ENCODE data around the gene ATAT1. TPM values are rescaled to one million over a fixed set of nuclear protein-coding genes. Genes with fewer than 3 reads are reported as not detected.
A peak's percentile ranks its signal among the peaks of the same experiment; 100 is the strongest.

The ATAT1 gene
- total and polyA plus RNA-seq, 9 of the 15 experiments (the other 6 are each of a cell fraction or from before 2014, with no cell fraction given): 0.65 to 5.8 (median 1.6) TPM

DNA sequence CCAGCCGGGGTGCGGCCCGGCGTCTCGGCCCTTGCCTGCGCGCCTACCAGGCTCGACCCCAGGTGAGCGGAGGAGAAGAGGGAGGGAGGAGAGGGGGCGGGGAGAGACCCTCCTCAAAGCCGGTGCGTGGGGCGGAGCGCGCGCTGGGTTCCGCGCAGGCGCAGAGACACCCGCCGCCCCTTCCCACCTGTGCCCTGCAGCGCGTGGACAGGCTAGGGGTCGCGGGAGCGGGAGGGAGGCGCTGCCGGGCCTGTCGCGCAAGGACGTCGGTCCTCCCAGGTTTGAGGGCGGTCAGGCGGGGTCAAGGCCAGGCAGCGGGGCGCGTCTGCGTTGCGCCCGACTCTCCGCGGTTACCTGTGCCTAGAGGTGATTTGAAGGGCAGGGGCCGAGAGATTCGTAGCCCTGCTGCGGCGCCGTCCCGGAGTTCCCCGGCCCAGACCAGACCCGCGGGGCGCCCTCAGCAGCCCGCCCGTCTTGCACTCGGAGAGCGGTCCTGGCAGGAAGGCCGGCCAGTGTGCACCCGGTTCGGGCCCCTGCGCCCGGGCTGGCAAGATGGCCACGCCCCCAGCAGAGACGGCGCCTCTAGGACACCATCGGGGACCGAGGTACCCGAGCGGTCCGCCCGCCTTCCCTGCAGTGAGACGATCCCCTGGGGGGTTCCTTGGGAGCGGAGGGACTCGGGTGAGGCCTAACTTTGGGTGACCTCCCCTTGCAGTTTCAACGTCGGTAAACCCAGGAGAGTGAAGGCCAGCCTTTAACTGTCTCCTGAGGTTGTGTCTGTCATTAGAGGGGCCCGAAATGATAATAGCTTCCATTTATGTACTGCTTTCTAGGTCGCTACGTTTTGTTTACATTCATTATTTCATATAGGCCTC is 20.8 kb downstream of the ATAT1 start (continued):
- TF ChIP-seq, protein P1, sequence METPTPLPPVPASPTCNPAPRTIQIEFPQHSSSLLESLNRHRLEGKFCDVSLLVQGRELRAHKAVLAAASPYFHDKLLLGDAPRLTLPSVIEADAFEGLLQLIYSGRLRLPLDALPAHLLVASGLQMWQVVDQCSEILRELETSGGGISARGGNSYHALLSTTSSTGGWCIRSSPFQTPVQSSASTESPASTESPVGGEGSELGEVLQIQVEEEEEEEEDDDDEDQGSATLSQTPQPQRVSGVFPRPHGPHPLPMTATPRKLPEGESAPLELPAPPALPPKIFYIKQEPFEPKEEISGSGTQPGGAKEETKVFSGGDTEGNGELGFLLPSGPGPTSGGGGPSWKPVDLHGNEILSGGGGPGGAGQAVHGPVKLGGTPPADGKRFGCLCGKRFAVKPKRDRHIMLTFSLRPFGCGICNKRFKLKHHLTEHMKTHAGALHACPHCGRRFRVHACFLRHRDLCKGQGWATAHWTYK (CRISPR knock-in tag; IDR thresholded peaks at IDR 0.05): peak; percentile 9; the same call in 1 of the 2 replicates
- TF ChIP-seq ZNF507 (tag; conservative IDR thresholded peaks at IDR 0.05) (no peak), CGGBP1 (CRISPR knock-in tag; IDR thresholded peaks at IDR 0.05) (no peak), FOXJ3 (CRISPR knock-in tag; IDR thresholded peaks at IDR 0.05) (no peak), ZSCAN29 (IDR thresholded peaks at IDR 0.05) (no peak), TEAD4 (IDR thresholded peaks at IDR 0.05; ENCODE audit: low read length) (no peak; the same call in 1 of the 2 replicates), TEAD4 (CRISPR knock-in tag; IDR thresholded peaks at IDR 0.05; ENCODE audit: borderline replicate concordance) (no peak; the same call in 1 of the 2 replicates), PPARD (CRISPR knock-in tag; IDR thresholded peaks at IDR 0.05) (no peak), RFX1 (IDR thresholded peaks at IDR 0.05) (no peak), ZNF121 (CRISPR knock-in tag; conservative IDR thresholded peaks at IDR 0.05) (no peak), NR2C1 (IDR thresholded peaks at IDR 0.05) (no peak), NR2C1 (tag; IDR thresholded peaks at IDR 0.05) (no peak), HMG20B (CRISPR knock-in tag; IDR thresholded peaks at IDR 0.05) (no peak), SUPT5H (IDR thresholded peaks at IDR 0.05) (peak; percentile 85), ZNF780A (CRISPR knock-in tag; IDR thresholded peaks at IDR 0.05) (no peak), FOXA3 (CRISPR knock-in tag; conservative IDR thresholded peaks at IDR 0.05 in 1 of 2, IDR thresholded peaks at IDR 0.05 in 1 of 2) (peak in 1 of 2 experiments; percentile 64; a peak in 1 of 4 replicates)
- TF ChIP-seq, protein P2, sequence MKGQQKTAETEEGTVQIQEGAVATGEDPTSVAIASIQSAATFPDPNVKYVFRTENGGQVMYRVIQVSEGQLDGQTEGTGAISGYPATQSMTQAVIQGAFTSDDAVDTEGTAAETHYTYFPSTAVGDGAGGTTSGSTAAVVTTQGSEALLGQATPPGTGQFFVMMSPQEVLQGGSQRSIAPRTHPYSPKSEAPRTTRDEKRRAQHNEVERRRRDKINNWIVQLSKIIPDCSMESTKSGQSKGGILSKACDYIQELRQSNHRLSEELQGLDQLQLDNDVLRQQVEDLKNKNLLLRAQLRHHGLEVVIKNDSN (CRISPR knock-in tag; IDR thresholded peaks at IDR 0.05): peak; percentile 60
- TF ChIP-seq, protein P3, sequence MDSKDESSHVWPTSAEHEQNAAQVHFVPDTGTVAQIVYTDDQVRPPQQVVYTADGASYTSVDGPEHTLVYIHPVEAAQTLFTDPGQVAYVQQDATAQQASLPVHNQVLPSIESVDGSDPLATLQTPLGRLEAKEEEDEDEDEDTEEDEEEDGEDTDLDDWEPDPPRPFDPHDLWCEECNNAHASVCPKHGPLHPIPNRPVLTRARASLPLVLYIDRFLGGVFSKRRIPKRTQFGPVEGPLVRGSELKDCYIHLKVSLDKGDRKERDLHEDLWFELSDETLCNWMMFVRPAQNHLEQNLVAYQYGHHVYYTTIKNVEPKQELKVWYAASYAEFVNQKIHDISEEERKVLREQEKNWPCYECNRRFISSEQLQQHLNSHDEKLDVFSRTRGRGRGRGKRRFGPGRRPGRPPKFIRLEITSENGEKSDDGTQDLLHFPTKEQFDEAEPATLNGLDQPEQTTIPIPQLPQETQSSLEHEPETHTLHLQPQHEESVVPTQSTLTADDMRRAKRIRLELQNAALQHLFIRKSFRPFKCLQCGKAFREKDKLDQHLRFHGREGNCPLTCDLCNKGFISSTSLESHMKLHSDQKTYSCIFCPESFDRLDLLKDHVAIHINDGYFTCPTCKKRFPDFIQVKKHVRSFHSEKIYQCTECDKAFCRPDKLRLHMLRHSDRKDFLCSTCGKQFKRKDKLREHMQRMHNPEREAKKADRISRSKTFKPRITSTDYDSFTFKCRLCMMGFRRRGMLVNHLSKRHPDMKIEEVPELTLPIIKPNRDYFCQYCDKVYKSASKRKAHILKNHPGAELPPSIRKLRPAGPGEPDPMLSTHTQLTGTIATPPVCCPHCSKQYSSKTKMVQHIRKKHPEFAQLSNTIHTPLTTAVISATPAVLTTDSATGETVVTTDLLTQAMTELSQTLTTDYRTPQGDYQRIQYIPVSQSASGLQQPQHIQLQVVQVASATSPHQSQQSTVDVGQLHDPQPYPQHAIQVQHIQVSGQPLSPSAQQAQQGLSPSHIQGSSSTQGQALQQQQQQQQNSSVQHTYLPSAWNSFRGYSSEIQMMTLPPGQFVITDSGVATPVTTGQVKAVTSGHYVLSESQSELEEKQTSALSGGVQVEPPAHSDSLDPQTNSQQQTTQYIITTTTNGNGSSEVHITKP (IDR thresholded peaks at IDR 0.05; ENCODE audit: partially characterized antibody): peak; percentile 25

Measured in K562 (cell line).